Measurements from ENCODE around the gene RYR2.

The RYR2 gene

GRCh38 chr1:237205400-237206064 lies 163.5 kb downstream of the RYR2 start:
- TF ChIP-seq CTCF (IDR thresholded peaks at IDR 0.05; ENCODE audit: borderline replicate concordance, insufficient read depth, low read depth, low read length), result no peak

DNA sequence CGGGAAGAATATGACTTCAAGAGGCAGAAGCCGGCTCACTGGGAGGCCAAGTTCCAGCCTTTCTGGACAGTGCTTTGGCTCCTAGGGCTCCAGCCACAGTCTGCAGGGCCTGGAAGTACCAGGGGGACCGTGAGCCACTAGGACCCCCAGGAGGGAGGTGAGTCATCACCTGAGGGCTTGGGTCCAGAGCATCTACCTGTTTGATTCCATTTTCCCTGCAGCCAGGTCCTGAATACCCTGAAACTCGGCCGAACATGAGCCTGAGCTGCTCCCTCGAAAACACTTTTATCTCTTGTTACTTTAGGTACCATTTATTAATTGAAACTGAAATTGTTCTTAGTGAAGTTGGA lies 164.1 kb downstream of the RYR2 start:
- TF ChIP-seq CTCF (IDR thresholded peaks at IDR 0.05; ENCODE audit: borderline replicate concordance, insufficient read depth, low read depth, low read length), result no peak
- H3K4me3 ChIP-seq (ENCODE audit: low read depth, low read length), result no peak overlapping the region

More at GRCh38 chr1:237205400-237206064, 163.5 kb downstream of the RYR2 start:
- H3K4me3 ChIP-seq (ENCODE audit: low read depth, low read length), result no peak overlapping the region

GRCh38 chr1:237211031-237211430 lies 169.0 kb downstream of the RYR2 start:
- no peak overlapping the region for H3K4me3 ChIP-seq (ENCODE audit: low read depth, low read length)

GRCh38 chr1:237211540-237211939 lies 169.6 kb downstream of the RYR2 start:
- H3K4me3 ChIP-seq (ENCODE audit: low read depth, low read length), result no peak overlapping the region
- no peak for TF ChIP-seq CTCF (IDR thresholded peaks at IDR 0.05; ENCODE audit: borderline replicate concordance, insufficient read depth, low read depth, low read length)

More at GRCh38 chr1:237211031-237211430, 169.0 kb downstream of the RYR2 start:
- no peak for TF ChIP-seq CTCF (IDR thresholded peaks at IDR 0.05; ENCODE audit: borderline replicate concordance, insufficient read depth, low read depth, low read length)

GRCh38 chr1:237219751-237220642 lies 178.0 kb downstream of the RYR2 start:
- TF ChIP-seq CTCF (IDR thresholded peaks at IDR 0.05; ENCODE audit: borderline replicate concordance, insufficient read depth, low read depth, low read length), result no peak

DNA sequence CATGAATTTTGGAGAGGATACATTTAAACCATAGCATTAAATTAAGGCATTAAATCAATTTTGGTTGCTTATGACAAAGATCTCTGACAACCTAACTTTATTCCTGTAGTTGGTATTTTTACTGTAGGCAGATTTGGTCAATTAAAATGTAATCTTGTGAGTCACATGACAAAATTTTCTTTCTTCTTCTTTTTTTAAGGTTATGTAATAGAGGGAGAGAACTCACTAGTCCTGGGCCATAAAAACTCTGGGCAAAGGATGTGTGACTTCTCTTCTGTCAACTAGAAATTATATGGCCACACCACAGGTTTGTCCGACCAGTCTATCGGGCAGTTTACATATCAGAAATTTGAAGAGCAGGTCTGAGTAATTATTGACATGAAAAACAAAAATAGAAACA lies 181.4 kb downstream of the RYR2 start:
- TF ChIP-seq CTCF (IDR thresholded peaks at IDR 0.05; ENCODE audit: borderline replicate concordance, insufficient read depth, low read depth, low read length), result no peak
- no peak overlapping the region for H3K4me3 ChIP-seq (ENCODE audit: low read depth, low read length)

More at GRCh38 chr1:237219751-237220642, 178.0 kb downstream of the RYR2 start:
- no peak overlapping the region for H3K4me3 ChIP-seq (ENCODE audit: low read depth, low read length)
